GM21825 (cell line): Measurements from ENCODE around the gene FASTKD2.
A peak's percentile ranks its signal among the peaks of the same experiment; 100 is the strongest.

Experiments
- ATAC-seq: cut with Tn5 transposase; IDR thresholded peaks from one replicate; pipeline ENCODE4 v1.9.1; 2021; ENCODE audit warnings: mild to moderate bottlenecking, moderate library complexity; ENCODE audit not compliant: unreplicated experiment

FASTKD2 gene

DNA sequence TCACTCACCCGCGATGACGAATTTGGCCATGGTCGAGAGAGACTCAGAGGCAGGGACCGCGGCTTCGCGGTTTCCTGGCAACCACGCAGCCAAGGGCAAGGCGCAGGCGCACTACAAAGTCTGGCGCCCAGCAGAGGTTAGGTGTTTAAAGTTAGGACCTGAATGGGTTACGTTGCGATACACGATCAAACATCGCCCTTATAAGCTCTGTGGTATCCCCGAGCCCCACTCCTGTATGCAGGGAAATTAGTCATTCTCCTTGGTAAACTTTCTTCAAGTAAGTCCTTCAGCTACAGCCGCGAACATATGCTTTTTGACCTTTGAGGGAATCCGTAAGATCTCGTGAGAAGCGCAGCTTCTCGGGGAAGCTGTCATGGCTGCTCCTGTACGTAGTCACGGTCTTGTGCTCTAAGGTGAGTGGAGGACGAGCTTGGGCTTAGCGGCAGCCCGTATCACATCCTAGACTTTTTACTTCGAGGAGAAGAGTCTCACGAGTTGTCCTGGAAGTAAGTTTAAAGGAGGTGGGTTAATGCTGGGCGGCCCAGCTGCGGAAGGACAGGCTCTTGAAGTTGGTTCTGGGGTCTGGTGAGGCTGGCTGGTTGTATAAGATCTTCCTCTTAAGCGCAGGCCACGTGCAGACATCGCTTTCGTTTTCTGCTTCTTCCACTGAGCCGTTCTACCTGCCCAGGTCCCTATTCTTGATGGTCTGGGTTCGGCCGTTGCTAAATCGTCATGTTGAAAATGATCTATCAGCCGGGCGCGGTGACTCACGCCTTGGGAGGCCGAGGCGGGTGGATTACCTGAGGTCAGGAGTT lies at the start of gene FASTKD2, which contains the start of gene MDH1B:
Gene FASTKD2, plus strand, starts transcription at position 365 of the 815 bp plus-strand sequence. CDS start 1,088 bp downstream, outside the sequence.
Gene MDH1B, minus strand, starts transcription at position 87 of the 815 bp plus-strand sequence. Its CDS starts 57 bp downstream, at position 30.
- peak; percentile 94 for ATAC-seq

GRCh38 chr2:206716623-206717022 lies 48.8 kb upstream of the FASTKD2 start:
- ATAC-seq: no peak

DNA sequence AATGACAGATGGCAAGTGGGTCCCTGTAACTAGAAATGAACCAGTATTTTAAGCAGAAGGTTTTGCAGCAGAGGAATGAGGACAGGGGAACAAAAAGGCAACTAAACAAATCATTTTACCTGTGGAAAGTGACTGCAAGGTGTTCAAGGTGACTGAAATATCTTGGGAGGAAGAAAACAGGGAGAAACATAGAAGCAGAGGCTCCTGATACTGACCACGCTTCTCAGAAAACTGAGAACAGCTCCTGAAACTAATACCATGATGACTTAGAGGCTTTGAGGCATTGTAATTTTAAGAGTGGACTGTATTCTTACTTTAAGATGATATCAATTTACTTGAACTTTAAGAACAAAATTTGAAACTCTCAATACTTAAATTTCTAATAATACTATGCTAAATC lies 47.1 kb upstream of the FASTKD2 start, which contains the start of gene DYTN:
Gene DYTN, minus strand, starts transcription at position 101 of the 400 bp plus-strand sequence. CDS start 117 bp downstream, outside the sequence.
- ATAC-seq: no peak

GRCh38 chr2:206721256-206721920 lies 44.0 kb upstream of the FASTKD2 start:
- ATAC-seq: peak; percentile 84

GRCh38 chr2:206723288-206723687 lies 42.1 kb upstream of the FASTKD2 start:
- ATAC-seq: no peak

- ATAC-seq: no peak
Measured at GRCh38 chr2:206727287-206727686, 38.1 kb upstream of the FASTKD2 start.

- ATAC-seq: no peak
Measured at GRCh38 chr2:206728277-206729199, 36.9 kb upstream of the FASTKD2 start.

DNA sequence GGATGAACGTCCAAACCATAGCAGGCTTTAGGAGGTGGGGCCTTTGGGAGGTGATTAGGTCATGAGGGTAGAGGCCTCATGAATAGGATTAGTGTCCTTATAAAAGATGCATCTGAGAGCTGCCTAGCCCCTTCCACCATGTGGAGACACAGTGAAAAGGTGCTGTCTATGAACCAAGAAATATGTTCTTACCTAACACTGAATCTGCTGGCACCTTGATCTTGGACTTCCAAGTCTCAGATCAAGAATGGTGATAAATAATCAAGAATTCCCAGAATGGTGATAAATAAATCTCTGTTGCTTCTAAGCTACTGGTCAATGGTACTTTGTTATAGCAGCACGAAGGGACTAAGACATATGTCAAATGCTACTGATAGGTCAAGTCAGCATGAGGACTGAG lies 32.1 kb upstream of the FASTKD2 start:
- no peak for ATAC-seq

DNA sequence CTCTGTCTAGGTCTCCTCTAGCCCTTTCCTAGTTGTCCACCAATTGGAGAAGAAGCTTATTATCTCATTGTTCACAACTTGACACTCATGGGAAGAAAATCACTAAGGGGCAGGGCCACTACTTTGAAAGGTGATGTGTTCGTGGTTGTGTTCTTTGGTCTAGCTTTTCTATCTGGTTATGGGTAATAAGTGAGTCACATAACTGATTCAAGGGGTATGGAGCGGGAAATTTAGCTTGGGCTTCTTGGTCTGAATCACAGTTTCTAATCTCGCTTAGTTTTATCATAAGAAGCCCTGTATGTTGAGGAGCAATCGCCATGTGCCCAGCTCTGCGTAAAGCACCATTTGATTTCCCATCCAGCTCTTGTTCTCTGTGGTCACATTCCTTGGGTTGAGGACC lies 28.5 kb upstream of the FASTKD2 start:
- no peak for ATAC-seq

DNA sequence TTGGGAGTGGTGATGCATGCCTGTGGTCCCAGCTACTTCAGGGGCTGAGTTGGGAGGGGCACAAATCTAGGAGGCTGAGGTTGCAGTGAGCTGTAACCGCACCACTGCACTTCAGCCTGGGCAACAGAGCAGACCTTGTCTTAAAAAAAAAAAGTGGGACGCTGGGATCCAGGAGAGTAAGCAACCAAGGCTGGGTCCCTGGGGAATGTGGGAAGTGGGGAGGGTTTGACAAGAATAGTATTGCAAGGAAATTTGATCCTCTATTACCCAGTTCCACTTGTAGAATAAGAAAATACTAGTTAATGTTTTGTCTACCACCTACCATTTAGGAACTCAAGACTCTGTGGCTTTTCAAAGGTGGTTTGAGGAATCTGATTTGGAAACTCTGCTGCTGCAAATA lies 26.1 kb upstream of the FASTKD2 start:
- no peak for ATAC-seq

GRCh38 chr2:206740800-206741199 lies 24.6 kb upstream of the FASTKD2 start:
- no peak for ATAC-seq

DNA sequence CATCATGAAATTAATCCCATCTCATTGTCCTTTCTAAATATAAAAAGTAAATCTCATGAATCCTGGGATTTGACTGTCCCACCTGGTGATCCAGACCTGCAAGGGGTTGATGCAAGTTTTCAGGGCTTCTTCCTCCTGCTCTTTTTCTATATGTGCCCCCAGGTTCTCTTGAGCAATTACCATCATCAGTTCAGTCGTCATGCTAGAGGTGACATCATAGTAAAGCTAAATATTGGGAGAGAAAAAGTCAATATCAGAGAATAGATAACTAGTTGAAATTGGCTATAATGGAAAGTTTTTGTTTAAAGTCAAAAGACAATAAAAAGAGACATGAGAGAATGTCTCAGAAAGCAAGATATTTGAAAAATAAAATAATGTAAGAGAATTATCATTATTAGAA lies 8.6 kb upstream of the FASTKD2 start:
- no peak for ATAC-seq

DNA sequence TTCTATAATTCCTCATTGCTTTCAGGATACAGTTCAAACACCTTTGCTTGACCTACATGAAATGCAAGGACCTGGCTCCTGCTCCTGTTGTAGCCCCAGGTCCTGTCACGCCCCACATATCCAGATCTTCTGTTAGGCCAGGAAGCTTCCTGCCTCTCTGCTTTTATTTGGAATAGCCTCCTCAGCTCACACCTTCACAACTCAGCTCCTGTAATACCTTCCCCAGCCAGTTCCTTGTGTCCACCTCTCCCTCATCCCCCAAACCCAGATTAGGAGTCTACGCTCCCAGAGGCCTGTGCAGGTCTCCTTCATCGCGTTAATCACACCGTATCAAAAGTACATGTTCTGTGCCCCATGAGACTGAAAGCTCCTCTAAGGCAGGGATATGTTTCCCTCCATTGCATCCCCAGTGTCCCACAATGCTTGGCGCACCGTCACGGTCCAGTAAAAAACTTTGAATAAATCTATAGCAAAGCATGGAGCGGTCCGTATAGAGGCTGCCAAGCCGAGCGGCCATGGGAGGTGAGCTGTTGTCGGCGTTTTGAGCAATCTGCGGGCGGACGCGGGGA lies 649 bp upstream of the FASTKD2 start:
- ATAC-seq: peak; percentile 34

DNA sequence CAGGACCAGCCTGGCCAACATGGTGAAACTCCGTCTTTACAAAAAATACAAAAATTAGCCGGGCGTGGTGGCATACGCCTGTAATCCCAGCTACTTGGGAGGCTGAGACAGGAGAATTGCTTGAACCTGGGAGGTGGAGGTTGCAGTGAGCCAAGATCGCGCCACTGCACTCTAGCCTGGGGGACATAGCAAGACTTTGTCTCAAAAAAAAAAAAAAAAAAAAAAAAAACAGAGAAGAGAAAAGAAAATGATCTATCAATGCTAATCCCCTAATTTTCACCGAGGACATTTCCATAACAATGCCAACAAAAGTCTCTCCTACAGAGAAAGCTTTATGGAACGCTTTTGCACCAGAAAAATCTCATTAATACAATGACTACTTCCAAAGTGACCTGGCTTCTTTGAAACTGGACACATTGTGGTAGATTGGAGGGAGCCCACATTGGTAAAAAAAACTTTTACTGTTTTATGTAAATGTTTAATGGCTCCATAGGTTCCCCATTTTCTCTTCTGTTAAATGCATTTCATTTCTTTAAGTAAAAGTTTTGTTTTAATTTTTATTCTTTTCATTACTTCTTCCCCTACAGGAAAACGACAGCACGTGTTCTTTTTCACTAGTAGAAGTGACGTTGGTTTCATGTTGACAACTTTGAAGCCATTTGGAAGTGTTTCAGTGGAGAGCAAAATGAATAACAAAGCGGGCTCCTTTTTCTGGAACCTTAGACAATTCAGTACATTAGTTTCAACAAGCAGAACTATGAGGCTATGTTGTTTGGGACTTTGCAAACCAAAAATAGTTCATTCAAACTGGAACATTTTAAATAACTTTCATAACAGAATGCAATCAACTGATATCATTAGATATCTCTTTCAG lies 888 bp downstream of the FASTKD2 start:
- ATAC-seq: no peak

DNA sequence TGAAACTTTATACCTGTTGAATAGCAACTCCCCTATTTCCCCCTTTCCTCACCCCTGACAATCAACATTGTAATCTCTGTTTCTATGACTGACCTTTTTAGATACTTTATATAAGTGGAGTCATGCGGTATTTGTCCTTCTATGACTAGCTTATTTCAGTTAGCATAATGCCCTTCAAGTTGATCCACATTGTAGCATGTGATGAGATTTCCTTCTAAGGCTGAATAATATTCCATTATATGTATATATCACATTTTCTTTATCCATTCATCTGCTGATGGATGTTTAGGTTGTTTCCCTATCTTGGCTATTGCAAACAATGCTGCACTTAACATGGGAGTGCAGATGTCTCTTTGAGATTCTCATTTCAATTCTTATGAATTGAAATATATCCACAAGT lies 9.5 kb downstream of the FASTKD2 start:
- ATAC-seq: no peak

GRCh38 chr2:206776432-206776831 lies 11.0 kb downstream of the FASTKD2 start:
- ATAC-seq: no peak

- ATAC-seq: no peak
Measured at GRCh38 chr2:206780671-206781070, 15.3 kb downstream of the FASTKD2 start.

GRCh38 chr2:206783718-206784117 lies 18.3 kb downstream of the FASTKD2 start:
- ATAC-seq: no peak

DNA sequence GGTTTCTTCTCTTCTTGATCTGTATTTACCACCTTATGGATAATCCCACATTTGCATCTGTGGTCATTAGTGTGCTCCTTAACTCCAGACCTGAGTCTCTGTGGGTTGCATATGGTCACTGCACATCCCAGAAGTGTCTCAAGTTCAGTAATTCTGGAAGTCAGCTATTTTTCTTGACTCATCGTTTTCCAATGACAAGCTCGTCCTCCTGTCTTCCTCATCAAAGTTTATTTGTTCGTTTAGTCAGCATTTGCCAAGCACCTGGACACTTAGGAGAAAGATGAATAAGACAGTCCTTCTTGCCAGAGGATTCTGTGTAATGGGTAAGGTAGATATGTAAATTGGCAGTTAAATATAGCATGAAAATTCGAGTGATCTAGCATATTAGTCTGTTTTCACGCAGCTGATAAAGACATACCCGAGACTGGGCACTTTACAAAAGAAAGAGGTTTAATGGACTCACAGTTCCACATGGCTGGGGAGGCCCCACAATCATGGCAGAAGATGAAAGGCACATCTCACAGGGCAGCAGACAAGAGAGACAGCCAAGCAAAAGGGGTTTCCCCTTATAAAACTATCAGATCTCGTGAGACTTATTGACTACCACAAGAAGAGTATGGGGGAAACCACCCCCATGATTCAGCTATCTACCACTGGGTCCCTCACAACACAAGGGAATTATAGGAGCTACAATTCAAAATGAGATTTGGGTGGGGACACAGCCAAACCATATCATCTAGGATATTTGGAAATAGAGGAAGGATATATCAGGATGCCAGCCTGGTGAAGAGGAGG lies 19.4 kb downstream of the FASTKD2 start:
- no peak for ATAC-seq
